ENCODE measurements around the gene DNASE1L3. TPM values are rescaled to one million over a fixed set of nuclear protein-coding genes. Genes with fewer than 3 reads are reported as not detected.

DNASE1L3 gene
- total RNA-seq, 1 donor from 2014 or later: 0.96 TPM

DNA sequence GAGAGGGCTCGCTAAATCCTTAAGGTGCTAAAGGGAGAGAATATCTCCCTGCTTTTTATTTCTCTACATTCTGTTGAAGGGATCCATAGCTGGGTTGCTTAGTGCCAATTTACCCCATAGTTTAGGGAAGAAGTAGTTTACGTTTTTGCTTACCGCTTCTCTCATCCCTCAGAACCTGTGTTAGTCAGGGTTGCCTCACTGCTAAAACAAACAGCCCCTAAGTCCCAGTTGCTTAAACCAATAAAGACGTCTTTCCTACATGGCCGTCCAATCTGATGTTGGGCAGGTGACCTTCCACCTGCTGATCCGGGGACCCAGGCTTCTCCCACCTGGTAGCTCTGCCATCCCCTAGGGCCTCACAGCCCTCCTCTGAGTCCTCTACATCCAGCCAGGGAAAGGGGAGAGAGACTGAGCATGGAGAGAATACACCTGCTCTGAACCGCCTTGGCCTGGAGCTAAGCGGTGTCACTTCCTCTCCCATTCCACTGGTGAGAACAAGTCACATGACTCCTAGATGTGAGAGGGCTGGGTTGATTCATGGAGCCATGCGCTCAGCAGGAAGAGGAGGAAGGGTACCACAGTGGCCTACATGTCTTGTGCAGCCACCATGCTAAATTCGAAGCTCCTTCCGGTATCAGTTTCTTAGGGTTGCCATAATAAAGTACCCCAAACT is 26.3 kb downstream of the DNASE1L3 start:
- TF ChIP-seq, protein P1, sequence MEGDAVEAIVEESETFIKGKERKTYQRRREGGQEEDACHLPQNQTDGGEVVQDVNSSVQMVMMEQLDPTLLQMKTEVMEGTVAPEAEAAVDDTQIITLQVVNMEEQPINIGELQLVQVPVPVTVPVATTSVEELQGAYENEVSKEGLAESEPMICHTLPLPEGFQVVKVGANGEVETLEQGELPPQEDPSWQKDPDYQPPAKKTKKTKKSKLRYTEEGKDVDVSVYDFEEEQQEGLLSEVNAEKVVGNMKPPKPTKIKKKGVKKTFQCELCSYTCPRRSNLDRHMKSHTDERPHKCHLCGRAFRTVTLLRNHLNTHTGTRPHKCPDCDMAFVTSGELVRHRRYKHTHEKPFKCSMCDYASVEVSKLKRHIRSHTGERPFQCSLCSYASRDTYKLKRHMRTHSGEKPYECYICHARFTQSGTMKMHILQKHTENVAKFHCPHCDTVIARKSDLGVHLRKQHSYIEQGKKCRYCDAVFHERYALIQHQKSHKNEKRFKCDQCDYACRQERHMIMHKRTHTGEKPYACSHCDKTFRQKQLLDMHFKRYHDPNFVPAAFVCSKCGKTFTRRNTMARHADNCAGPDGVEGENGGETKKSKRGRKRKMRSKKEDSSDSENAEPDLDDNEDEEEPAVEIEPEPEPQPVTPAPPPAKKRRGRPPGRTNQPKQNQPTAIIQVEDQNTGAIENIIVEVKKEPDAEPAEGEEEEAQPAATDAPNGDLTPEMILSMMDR (IDR thresholded peaks at IDR 0.05; ENCODE audit: partially characterized antibody, unreplicated experiment): no peak
- H3K36me3 Mint-ChIP-seq (ENCODE audit: unreplicated experiment): no peaks in the 10 kb centered on the region
- no peaks in the 10 kb centered on the region for H3K9me3 Mint-ChIP-seq (ENCODE audit: unreplicated experiment)
- no peak overlapping the region for H3K4me3 Mint-ChIP-seq (ENCODE audit: unreplicated experiment)
- peaks cover 20% of the 10 kb centered on the region for H3K4me1 Mint-ChIP-seq (ENCODE audit: low read depth, unreplicated experiment)
- peaks cover 8% of the 10 kb centered on the region for H3K27me3 Mint-ChIP-seq (ENCODE audit: unreplicated experiment)
- no peak for DNase-seq
- H3K27ac Mint-ChIP-seq (ENCODE audit: unreplicated experiment): no peak overlapping the region

DNA sequence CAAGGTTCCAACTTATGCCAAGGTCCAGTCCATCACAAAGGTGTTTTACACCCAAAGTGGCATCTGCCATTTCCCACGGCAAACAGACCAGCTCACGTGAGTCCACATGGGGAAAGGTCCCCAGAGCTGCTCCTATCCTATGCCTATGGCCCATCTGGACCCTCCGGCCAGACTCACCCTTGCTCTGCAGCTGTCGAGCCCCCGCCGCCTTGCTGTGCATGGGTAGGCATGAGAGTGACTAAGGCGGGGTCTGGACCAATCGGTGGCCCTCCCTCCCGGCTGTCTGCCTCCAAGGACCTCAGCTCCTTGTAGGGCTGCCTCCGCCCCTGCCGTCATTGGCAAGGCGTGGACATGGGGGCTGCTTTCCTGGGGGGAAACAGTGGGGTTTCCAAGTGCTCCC is 26.9 kb downstream of the DNASE1L3 start:
- TF ChIP-seq, protein P1 (IDR thresholded peaks at IDR 0.05; ENCODE audit: partially characterized antibody, unreplicated experiment): no peak
- DNase-seq: no peak
- no peak overlapping the region for H3K27ac Mint-ChIP-seq (ENCODE audit: unreplicated experiment)
- no peak overlapping the region for H3K4me3 Mint-ChIP-seq (ENCODE audit: unreplicated experiment)
- no peaks in the 10 kb centered on the region for H3K36me3 Mint-ChIP-seq (ENCODE audit: unreplicated experiment)
- H3K4me1 Mint-ChIP-seq (ENCODE audit: low read depth, unreplicated experiment): peaks cover 16% of the 10 kb centered on the region
- no peaks in the 10 kb centered on the region for H3K9me3 Mint-ChIP-seq (ENCODE audit: unreplicated experiment)
- peaks cover 8% of the 10 kb centered on the region for H3K27me3 Mint-ChIP-seq (ENCODE audit: unreplicated experiment)

DNA sequence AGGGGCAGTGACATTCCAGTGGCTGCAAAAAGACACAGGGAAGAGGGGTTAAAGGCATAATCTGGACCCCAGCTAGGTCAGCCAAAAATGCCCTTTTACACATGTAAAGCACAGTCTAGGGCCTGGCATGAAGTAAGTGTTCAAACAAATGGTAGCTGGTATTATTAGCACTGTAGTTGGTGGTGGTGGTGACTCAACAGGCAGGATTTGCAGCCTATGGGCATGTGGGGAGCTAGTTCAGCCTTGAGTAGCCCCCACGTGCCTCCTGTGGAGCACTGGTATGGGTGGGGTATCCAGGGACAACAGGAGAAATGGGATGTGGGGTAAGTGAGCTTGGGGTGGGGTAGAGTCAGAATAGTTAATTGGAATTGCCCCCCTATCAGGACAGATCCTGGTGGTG is 27.6 kb downstream of the DNASE1L3 start:
- TF ChIP-seq, protein P1 (IDR thresholded peaks at IDR 0.05; ENCODE audit: partially characterized antibody, unreplicated experiment): no peak
- DNase-seq: no peak
- H3K36me3 Mint-ChIP-seq (ENCODE audit: unreplicated experiment): no peaks in the 10 kb centered on the region
- H3K27me3 Mint-ChIP-seq (ENCODE audit: unreplicated experiment): peaks cover 8% of the 10 kb centered on the region
- no peak overlapping the region for H3K4me3 Mint-ChIP-seq (ENCODE audit: unreplicated experiment)
- H3K9me3 Mint-ChIP-seq (ENCODE audit: unreplicated experiment): no peaks in the 10 kb centered on the region
- no peak overlapping the region for H3K27ac Mint-ChIP-seq (ENCODE audit: unreplicated experiment)
- H3K4me1 Mint-ChIP-seq (ENCODE audit: low read depth, unreplicated experiment): peaks cover 9% of the 10 kb centered on the region

DNA sequence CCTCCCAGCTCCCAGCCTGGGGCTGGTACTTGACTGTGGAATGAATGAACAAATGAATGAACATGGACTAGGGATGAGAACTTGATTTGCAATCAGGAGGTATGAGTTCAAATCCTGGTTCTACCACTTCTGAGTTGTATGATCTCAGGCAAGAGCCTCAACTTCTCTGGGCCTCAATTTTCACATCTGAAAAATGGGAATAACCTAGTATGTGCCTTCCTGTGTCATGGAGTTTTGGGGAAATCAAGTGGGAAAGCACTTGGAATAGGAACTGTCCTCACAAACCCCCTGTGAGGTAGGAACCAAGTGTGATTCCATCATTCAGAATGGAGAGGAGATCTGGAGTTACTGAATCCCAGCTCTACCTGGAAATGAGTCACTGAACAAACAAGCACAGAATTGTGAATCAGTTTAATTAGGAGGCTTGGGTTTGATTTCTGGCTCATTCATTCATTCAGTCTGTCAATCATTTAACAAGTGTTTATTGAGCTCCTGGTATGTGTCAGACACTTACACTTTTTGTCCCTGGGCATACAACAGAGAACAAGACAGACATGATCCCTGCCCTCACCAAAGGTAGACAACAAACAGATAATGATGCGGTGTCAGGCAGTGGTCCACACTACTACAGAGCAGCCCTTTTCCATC is 29.7 kb downstream of the DNASE1L3 start:
- Mint-ChIP-seq H3K27ac (ENCODE audit: unreplicated experiment) (no peak overlapping the region), H3K27me3 (ENCODE audit: unreplicated experiment) (peaks cover 8% of the 10 kb centered on the region), H3K9me3 (ENCODE audit: unreplicated experiment) (peaks cover 2% of the 10 kb centered on the region), H3K36me3 (ENCODE audit: unreplicated experiment) (no peaks in the 10 kb centered on the region), H3K4me1 (ENCODE audit: low read depth, unreplicated experiment) (peaks cover 3% of the 10 kb centered on the region), H3K4me3 (ENCODE audit: unreplicated experiment) (no peak overlapping the region)
- no peak for DNase-seq
- TF ChIP-seq, protein P1 (IDR thresholded peaks at IDR 0.05; ENCODE audit: partially characterized antibody, unreplicated experiment): no peak
